ENCODE measurements around the gene ARL14. TPM values are rescaled to one million over a fixed set of nuclear protein-coding genes. Genes with fewer than 3 reads are reported as not detected.

ARL14 gene
- total and polyA plus RNA-seq, 2 donors (not counting 3 experiments of a cell fraction or from before 2014, with no cell fraction given) = not detected

- dilution Hi-C loops (cut with MboI; ENCODE audit: extremely low pct_ligation_motif_present, low sequenced_read_pairs) (no loop called here), intact Hi-C loops (cut with micrococcal nuclease) (no loop called here)
- DNase-seq (ENCODE audit: low read depth, low spot score) = peak; percentile 14
- Histone ChIP-seq H3K4me3 (replicated peaks in 1 of 3; ENCODE audit: insufficient read depth in 1 of 3, low read depth in 1 of 3, low read length in 3 of 3) (no peak overlapping the region), H3K27me3 (ENCODE audit: control insufficient read depth in 2 of 2, insufficient read depth in 2 of 2, low read length in 2 of 2) (no peaks in the 10 kb centered on the region), H3K27ac (ENCODE audit: insufficient read depth, low read depth, low read length) (no peak overlapping the region), H3K9ac (replicated peaks; ENCODE audit: extremely low read depth, insufficient read depth, low read length) (no peak overlapping the region), H3K9me1 (replicated peaks; ENCODE audit: control insufficient read depth, extremely low read depth, insufficient read depth, low read length) (no peaks in the 10 kb centered on the region), H3K79me2 (ENCODE audit: control insufficient read depth, insufficient read depth, low read length) (no peaks in the 10 kb centered on the region), H3K4me1 (ENCODE audit: control insufficient read depth, extremely low read depth, insufficient read depth, low read length) (peaks cover 14% of the 10 kb centered on the region), H3K36me3 (ENCODE audit: control insufficient read depth in 2 of 2, extremely low read depth in 1 of 2, insufficient read depth in 2 of 2, low read length in 2 of 2) (no peaks in the 10 kb centered on the region), H3K4me2 (ENCODE audit: insufficient read depth, low read length) (no peak overlapping the region), H2AFZ (ENCODE audit: low read depth, low read length) (no peak overlapping the region), H3K9me3 (replicated peaks; ENCODE audit: control insufficient read depth, insufficient read depth, low read length) (no peaks in the 10 kb centered on the region), H4K20me1 (replicated peaks; ENCODE audit: control insufficient read depth, extremely low read depth, insufficient read depth, low read length) (no peaks in the 10 kb centered on the region)
- BruUV-seq (replicated peaks) = no TSS peak
- no peak for FAIRE-seq
- CTCF ChIA-PET = no interaction called here
- POLR2A ChIA-PET = no interaction called here
- TF ChIP-seq POLR2AphosphoS5 (IDR thresholded peaks at IDR 0.05; ENCODE audit: insufficient read depth, low read depth, low read length) = no peak
- peak in 1 of 2 donors; percentile 14 for TF ChIP-seq CTCF (IDR thresholded peaks at IDR 0.05; ENCODE audit: extremely low read depth in 1 of 2, insufficient read depth in 1 of 2, low read depth in 1 of 2, low read length in 2 of 2)
Observed at GRCh38 chr3:160643994-160644393, 33.0 kb upstream of the ARL14 start.

GRCh38 chr3:160644491-160644890 lies 32.5 kb upstream of the ARL14 start:
- Histone ChIP-seq H3K79me2 (ENCODE audit: control insufficient read depth, insufficient read depth, low read length) (no peaks in the 10 kb centered on the region), H3K27ac (ENCODE audit: insufficient read depth, low read depth, low read length) (no peak overlapping the region), H3K9ac (replicated peaks; ENCODE audit: extremely low read depth, insufficient read depth, low read length) (no peak overlapping the region), H3K27me3 (ENCODE audit: control insufficient read depth in 2 of 2, insufficient read depth in 2 of 2, low read length in 2 of 2) (no peaks in the 10 kb centered on the region), H3K4me3 (replicated peaks in 1 of 3; ENCODE audit: insufficient read depth in 1 of 3, low read depth in 1 of 3, low read length in 3 of 3) (no peak overlapping the region), H3K36me3 (ENCODE audit: control insufficient read depth in 2 of 2, extremely low read depth in 1 of 2, insufficient read depth in 2 of 2, low read length in 2 of 2) (no peaks in the 10 kb centered on the region), H4K20me1 (replicated peaks; ENCODE audit: control insufficient read depth, extremely low read depth, insufficient read depth, low read length) (no peaks in the 10 kb centered on the region), H3K9me1 (replicated peaks; ENCODE audit: control insufficient read depth, extremely low read depth, insufficient read depth, low read length) (no peaks in the 10 kb centered on the region), H2AFZ (ENCODE audit: low read depth, low read length) (no peak overlapping the region), H3K9me3 (replicated peaks; ENCODE audit: control insufficient read depth, insufficient read depth, low read length) (no peaks in the 10 kb centered on the region), H3K4me1 (ENCODE audit: control insufficient read depth, extremely low read depth, insufficient read depth, low read length) (peaks cover 14% of the 10 kb centered on the region), H3K4me2 (ENCODE audit: insufficient read depth, low read length) (no peak overlapping the region)
- TF ChIP-seq CTCF (IDR thresholded peaks at IDR 0.05; ENCODE audit: extremely low read depth in 1 of 2, insufficient read depth in 1 of 2, low read depth in 1 of 2, low read length in 2 of 2) = no peak
- TF ChIP-seq EZH2 (IDR thresholded peaks at IDR 0.05; ENCODE audit: borderline replicate concordance, low read depth, low read length, severe bottlenecking) = no peak
- no peak for TF ChIP-seq POLR2AphosphoS5 (IDR thresholded peaks at IDR 0.05; ENCODE audit: insufficient read depth, low read depth, low read length)
- no peak for TF ChIP-seq FOS (IDR thresholded peaks at IDR 0.05; ENCODE audit: borderline replicate concordance, insufficient read depth, low read length)
- TF ChIP-seq GATA2 (IDR thresholded peaks at IDR 0.05; ENCODE audit: insufficient read depth, insufficient read length, low read depth, low read length) = no peak
- TF ChIP-seq POLR2A (IDR thresholded peaks at IDR 0.05; ENCODE audit: low read depth, low read length) = no peak
- TF ChIP-seq JUN (IDR thresholded peaks at IDR 0.05; ENCODE audit: borderline replicate concordance, insufficient read depth, insufficient read length, low read depth) = no peak
- TF ChIP-seq MAX (IDR thresholded peaks at IDR 0.05; ENCODE audit: insufficient read depth, insufficient read length) = no peak
- no peak for TF ChIP-seq MYC (IDR thresholded peaks at IDR 0.05; ENCODE audit: low read depth, low read length)
- CTCF ChIA-PET = no interaction called here
- FAIRE-seq (no peak), DNase-seq (ENCODE audit: low read depth, low spot score) (no peak)
- POLR2A ChIA-PET = no interaction called here
- intact Hi-C loops (cut with micrococcal nuclease) (no loop called here), dilution Hi-C loops (cut with MboI; ENCODE audit: extremely low pct_ligation_motif_present, low sequenced_read_pairs) (no loop called here)
- no TSS peak for BruUV-seq (replicated peaks)
